Mononuclear cell (primary cell): ENCODE results near the gene YWHAG. TPM values are rescaled to one million over a fixed set of nuclear protein-coding genes. Genes with fewer than 3 reads are reported as not detected.
A peak's percentile ranks its signal among the peaks of the same experiment; 100 is the strongest.
"Not testable (repeated sequence)": the region's sequence is repeated elsewhere in the genome, so short reads cannot be mapped to it uniquely, and the experiment has no call there.

Experiments
- H3K27me3 ChIP-seq: 2 replicates; pipeline ENCODE4 v1.6.0; 2011; ENCODE audit warnings: low read length, control low read depth; ENCODE audit not compliant: insufficient read depth
- H3K4me1 ChIP-seq: 2 replicates; pipeline ENCODE4 v1.5.1; 2011; ENCODE audit warnings: mild to moderate bottlenecking, low read length, control low read depth; ENCODE audit not compliant: insufficient read depth
- H3K4me3 ChIP-seq: 2 replicates; pipeline ENCODE4 v1.5.1; 2011; ENCODE audit warnings: mild to moderate bottlenecking, low read length, moderate library complexity
- H3K9me3 ChIP-seq: 2 replicates; pipeline ENCODE4 v1.5.1; 2011; ENCODE audit warnings: low read depth, mild to moderate bottlenecking, control low read depth, low read length
- total RNA-seq: library from RNA; depleted of rRNA; stranded (reverse); fragments of >200 nt; gene quantifications from one replicate; pipeline ENCODE4 v1.2.3, GENCODE V29; 2012

Gene YWHAG
- total RNA-seq, 1 donor, result 23.5 TPM

GRCh38 chr7:76329479-76329878 lies 29.3 kb downstream of the YWHAG start:
- no peaks in the 10 kb centered on the region for H3K27me3 ChIP-seq
- no peak overlapping the region for H3K4me3 ChIP-seq
- peaks cover 33% of the 10 kb centered on the region for H3K4me1 ChIP-seq
- no peaks in the 10 kb centered on the region for H3K9me3 ChIP-seq

- peaks cover 24% of the 10 kb centered on the region for H3K4me1 ChIP-seq
- no peaks in the 10 kb centered on the region for H3K9me3 ChIP-seq
- no peaks in the 10 kb centered on the region for H3K27me3 ChIP-seq
- H3K4me3 ChIP-seq, result no peak overlapping the region
Measured at GRCh38 chr7:76328389-76328788, 30.4 kb downstream of the YWHAG start.

- Histone ChIP-seq H3K4me1 (peaks cover 17% of the 10 kb centered on the region), H3K4me3 (no peak overlapping the region), H3K9me3 (no peaks in the 10 kb centered on the region), H3K27me3 (no peaks in the 10 kb centered on the region)
Measured at GRCh38 chr7:76327610-76328009, 31.2 kb downstream of the YWHAG start.

- H3K4me1 ChIP-seq, result peaks cover 8% of the 10 kb centered on the region
- no peak overlapping the region for H3K4me3 ChIP-seq
- no peaks in the 10 kb centered on the region for H3K27me3 ChIP-seq
- H3K9me3 ChIP-seq, result no peaks in the 10 kb centered on the region
Measured at GRCh38 chr7:76326646-76327233, 32.1 kb downstream of the YWHAG start.

GRCh38 chr7:76325811-76326210 lies 33.0 kb downstream of the YWHAG start:
- Histone ChIP-seq H3K4me3 (no peak overlapping the region), H3K9me3 (no peaks in the 10 kb centered on the region), H3K27me3 (no peaks in the 10 kb centered on the region), H3K4me1 (peaks cover 8% of the 10 kb centered on the region)

- Histone ChIP-seq H3K9me3 (no peaks in the 10 kb centered on the region), H3K4me1 (peaks cover 8% of the 10 kb centered on the region), H3K4me3 (no peak overlapping the region), H3K27me3 (no peaks in the 10 kb centered on the region)
Measured at GRCh38 chr7:76325092-76325491, 33.7 kb downstream of the YWHAG start.

- Histone ChIP-seq H3K4me3 (peak overlapping the region; percentile 68), H3K9me3 (no peaks in the 10 kb centered on the region), H3K4me1 (peaks cover 26% of the 10 kb centered on the region), H3K27me3 (no peaks in the 10 kb centered on the region)
Measured at GRCh38 chr7:76318488-76319353, 40.1 kb downstream of the YWHAG start.

- Histone ChIP-seq H3K4me3 (peak overlapping the region; percentile 68), H3K27me3 (no peaks in the 10 kb centered on the region), H3K9me3 (no peaks in the 10 kb centered on the region)
Measured at GRCh38 chr7:76317782-76318487, 40.9 kb downstream of the YWHAG start.

GRCh38 chr7:76316984-76317781 lies 41.6 kb downstream of the YWHAG start:
- Histone ChIP-seq H3K4me3 (peak overlapping the region; percentile 68), H3K9me3 (no peaks in the 10 kb centered on the region), H3K27me3 (no peaks in the 10 kb centered on the region), H3K4me1 (peaks cover 26% of the 10 kb centered on the region)

More at GRCh38 chr7:76317782-76318487, 40.9 kb downstream of the YWHAG start:
- H3K4me1 ChIP-seq, result peaks cover 26% of the 10 kb centered on the region

GRCh38 chr7:76315364-76315763 lies 43.4 kb downstream of the YWHAG start:
- H3K9me3 ChIP-seq, result no peaks in the 10 kb centered on the region
- H3K27me3 ChIP-seq, result no peaks in the 10 kb centered on the region
- H3K4me1 ChIP-seq, result peaks cover 26% of the 10 kb centered on the region
- H3K4me3 ChIP-seq, result no peak overlapping the region

- not testable (repeated sequence) for H3K9me3 ChIP-seq, H3K4me3 ChIP-seq, H3K27me3 ChIP-seq
- H3K4me1 ChIP-seq, result peaks cover 26% of the 10 kb centered on the region
Measured at GRCh38 chr7:76314740-76315139, 44.1 kb downstream of the YWHAG start.

- H3K9me3 ChIP-seq, result no peaks in the 10 kb centered on the region
- H3K4me3 ChIP-seq, result no peak overlapping the region
- H3K4me1 ChIP-seq, result peaks cover 20% of the 10 kb centered on the region
- H3K27me3 ChIP-seq, result no peaks in the 10 kb centered on the region
Measured at GRCh38 chr7:76314042-76314721, 44.6 kb downstream of the YWHAG start.

- not testable (repeated sequence) for H3K4me1 ChIP-seq, H3K27me3 ChIP-seq, H3K9me3 ChIP-seq, H3K4me3 ChIP-seq
Measured at GRCh38 chr7:76311838-76312237, 47.0 kb downstream of the YWHAG start.
